H1 (cell line): ENCODE results near the gene PLEKHA1. TPM values are rescaled to one million over a fixed set of nuclear protein-coding genes. Genes with fewer than 3 reads are reported as not detected.

Experiments
- CTCF ChIA-PET: fragments of 300-600 bp; sonication (Branson Sonifier 250); formaldehyde crosslinking; loops from one replicate; lab custom pipeline; 2021; ENCODE audit not compliant: partially characterized antibody; lab: Charles Lee
- POLR2A ChIA-PET: fragments of 300-600 bp; sonication (Branson Sonifier 250); formaldehyde crosslinking; loops from one replicate; lab custom pipeline; 2021; ENCODE audit warnings: inconsistent platforms; ENCODE audit not compliant: partially characterized antibody; lab: Charles Lee
- DNase-seq, 2 experiments: peaks; one replicate each; pipeline versions ENCODE4 v3.0.0 to v3.0.0-alpha.2; 2010 to 2022; ENCODE audit warnings: low spot score in 2 of 2, low read depth in 1 of 2, mixed read lengths in 1 of 2
- FAIRE-seq: peaks from 2 replicates; lab custom pipeline; 2011; peaks lifted over from hg19 to GRCh38; lab: Jason Lieb, UNC
- H2AFZ ChIP-seq: 2 replicates; pipeline ENCODE4 v1.8.1; 2012; ENCODE audit warnings: low read length, inconsistent platforms
- H2AK5ac ChIP-seq: 2 replicates; pipeline ENCODE4 v1.6.1; 2013; ENCODE audit warnings: low read depth, low read length
- H2BK120ac ChIP-seq: replicated peaks from 2 replicates; pipeline ENCODE3; 2013; ENCODE audit warnings: low read depth, low read length, inconsistent platforms
- H2BK12ac ChIP-seq: 2 replicates; pipeline ENCODE4 v1.6.1; 2013; ENCODE audit warnings: low read depth, low read length
- H2BK15ac ChIP-seq: 2 replicates; pipeline ENCODE4 v1.6.1; 2013; ENCODE audit warnings: low read length
- H2BK20ac ChIP-seq: 2 replicates; pipeline ENCODE4 v1.6.1; 2013; ENCODE audit warnings: low read length
- H2BK5ac ChIP-seq: 2 replicates; pipeline ENCODE4 v1.6.1; 2013; ENCODE audit warnings: low read depth, low read length
- H3K14ac ChIP-seq: 2 replicates; pipeline ENCODE4 v1.6.1; 2013; ENCODE audit warnings: inconsistent platforms; ENCODE audit not compliant: insufficient read length
- H3K18ac ChIP-seq: 2 replicates; pipeline ENCODE4 v1.6.1; 2013; ENCODE audit warnings: low read length; ENCODE audit errors: extremely low read depth
- H3K23ac ChIP-seq: 2 replicates; pipeline ENCODE4 v1.6.1; 2013; ENCODE audit warnings: inconsistent platforms; ENCODE audit not compliant: insufficient read length
- H3K23me2 ChIP-seq: 2 replicates; pipeline ENCODE4 v1.6.1; 2013; ENCODE audit warnings: low read depth, low read length
- H3K27ac ChIP-seq: 2 replicates; pipeline ENCODE4 v1.6.1; 2011; ENCODE audit warnings: low read depth, low read length, inconsistent platforms
- H3K27me3 ChIP-seq, 4 experiments: replicated peaks in 1 of 4; 1 replicate in 1 of 4; 2 replicates in 3 of 4; pipeline versions ENCODE4 v1.6.1 to v1.8.1; 2011 to 2013; ENCODE audit warnings: low read length in 3 of 4, mild to moderate bottlenecking in 3 of 4, inconsistent platforms in 2 of 4, mixed read lengths in 2 of 4, moderate library complexity in 1 of 4; ENCODE audit not compliant: control insufficient read depth in 3 of 4, insufficient read depth in 3 of 4; ENCODE audit errors: extremely low read depth in 1 of 4
- H3K36me3 ChIP-seq, 4 experiments: 2 replicates each; pipeline versions ENCODE4 v1.6.1 to v1.8.1; 2011 to 2013; ENCODE audit warnings: mild to moderate bottlenecking in 4 of 4, low read length in 3 of 4, moderate library complexity in 2 of 4, control low read depth in 1 of 4, inconsistent platforms in 1 of 4; ENCODE audit not compliant: insufficient read depth in 4 of 4, control insufficient read depth in 2 of 4
- H3K4ac ChIP-seq: replicated peaks from 2 replicates; pipeline ENCODE3; 2013; ENCODE audit warnings: low read length, low read depth, mixed read lengths, inconsistent platforms; ENCODE audit not compliant: insufficient read length
- H3K4me1 ChIP-seq, 4 experiments: replicated peaks in 1 of 4; 1 replicate in 1 of 4; 2 replicates in 3 of 4; pipeline versions ENCODE4 v1.6.1 to v1.8.1; 2011 to 2013; ENCODE audit warnings: low read length in 3 of 4, inconsistent platforms in 2 of 4, mixed read lengths in 1 of 4; ENCODE audit not compliant: insufficient read depth in 4 of 4, control insufficient read depth in 3 of 4
- H3K4me2 ChIP-seq, 2 experiments: 2 replicates each; pipeline versions ENCODE4 v1.6.1 to v1.8.1; 2011 to 2013; ENCODE audit warnings: low read depth in 2 of 2, low read length in 2 of 2, control low read depth in 1 of 2, inconsistent platforms in 1 of 2, mild to moderate bottlenecking in 1 of 2; ENCODE audit not compliant: insufficient read depth in 1 of 2
- H3K4me3 ChIP-seq, 4 experiments: fragments of 200-600, 300-600 bp in 1 of 4; sonication (generic), shearing (Covaris generic), sonication (Bioruptor Twin) in 1 of 4; 2 replicates each; pipeline versions ENCODE4 v1.5.1 to v1.8.1; 2011 to 2016; ENCODE audit warnings: low read length in 4 of 4, low read depth in 3 of 4, control low read depth in 2 of 4, inconsistent platforms in 2 of 4, mild to moderate bottlenecking in 2 of 4, mixed read lengths in 1 of 4, moderate library complexity in 1 of 4; ENCODE audit not compliant: insufficient read depth in 2 of 4; ENCODE audit errors: extremely low read depth in 1 of 4
- H3K56ac ChIP-seq: replicated peaks from 2 replicates; pipeline ENCODE3; 2013; ENCODE audit warnings: low read depth, mild to moderate bottlenecking, mixed read lengths, low read length, inconsistent platforms; ENCODE audit not compliant: insufficient read length
- H3K79me1 ChIP-seq: 2 replicates; pipeline ENCODE4 v1.6.1; 2013; ENCODE audit warnings: low read depth, low read length, control low read depth
- H3K79me2 ChIP-seq, 2 experiments: 2 replicates each; pipeline versions ENCODE4 v1.6.1 to v1.8.1; 2012 to 2013; ENCODE audit warnings: low read length in 2 of 2, mild to moderate bottlenecking in 2 of 2, inconsistent platforms in 1 of 2; ENCODE audit not compliant: insufficient read depth in 2 of 2, control insufficient read depth in 1 of 2
- H3K9ac ChIP-seq, 4 experiments: replicated peaks in 1 of 4; 1 replicate in 1 of 4; 2 replicates in 3 of 4; pipeline versions ENCODE4 v1.6.1 to v1.8.1; 2011 to 2013; ENCODE audit warnings: low read depth in 3 of 4, low read length in 3 of 4, control low read depth in 2 of 4, mild to moderate bottlenecking in 2 of 4, moderate library complexity in 2 of 4, inconsistent platforms in 1 of 4; ENCODE audit errors: extremely low read depth in 1 of 4
- H3K9me3 ChIP-seq, 2 experiments: 2 replicates each; pipeline versions ENCODE4 v1.6.1 to v1.8.1; 2012 to 2013; ENCODE audit warnings: mild to moderate bottlenecking in 2 of 2, moderate library complexity in 2 of 2, control low read depth in 1 of 2, inconsistent platforms in 1 of 2, low read depth in 1 of 2, low read length in 1 of 2, mixed read lengths in 1 of 2; ENCODE audit not compliant: insufficient read depth in 2 of 2
- H4K20me1 ChIP-seq, 2 experiments: replicated peaks in 1 of 2; 2 replicates each; pipeline versions ENCODE3 to v1.8.1; 2011 to 2013; ENCODE audit warnings: inconsistent platforms in 2 of 2, low read length in 2 of 2, mild to moderate bottlenecking in 1 of 2; ENCODE audit not compliant: insufficient read depth in 2 of 2, control insufficient read depth in 1 of 2
- H4K5ac ChIP-seq: 2 replicates; pipeline ENCODE4 v1.6.1; 2013; ENCODE audit warnings: low read length, low read depth, mixed read lengths, inconsistent platforms; ENCODE audit not compliant: insufficient read length
- H4K8ac ChIP-seq: 2 replicates; pipeline ENCODE4 v1.8.0; 2013; ENCODE audit warnings: mild to moderate bottlenecking, moderate library complexity, low read length, inconsistent platforms; ENCODE audit not compliant: insufficient read depth; ENCODE audit errors: extremely low read depth
- H4K91ac ChIP-seq: replicated peaks from 2 replicates; pipeline ENCODE3; 2013; ENCODE audit warnings: low read length, mixed read lengths, inconsistent platforms; ENCODE audit not compliant: insufficient read length
- BACH1 ChIP-seq: IDR thresholded peaks from 2 replicates; pipeline ENCODE4 v1.6.1; 2012; ENCODE audit warnings: low read length, improper control_type of control experiment
- BRCA1 ChIP-seq: IDR thresholded peaks from 2 replicates; pipeline ENCODE4 v1.6.1; 2012; ENCODE audit warnings: low read depth, low read length, improper control_type of control experiment
- CEBPB ChIP-seq: IDR thresholded peaks from 2 replicates; pipeline ENCODE4 v1.6.1; 2012; ENCODE audit warnings: low read depth, low read length
- CREB1 ChIP-seq: IDR thresholded peaks from 2 replicates; pipeline ENCODE4 v1.6.1; 2012; ENCODE audit warnings: inconsistent platforms
- GTF2F1 ChIP-seq: IDR thresholded peaks from 2 replicates; pipeline ENCODE4 v1.6.1; 2012; ENCODE audit warnings: low read depth, low read length, improper control_type of control experiment, borderline replicate concordance
- HDAC2 ChIP-seq, 2 experiments: fragments of 300-600 bp in 1 of 2; sonication (generic) in 1 of 2; IDR thresholded peaks; 2 replicates each; pipeline ENCODE4 v1.6.1; 2011 to 2012; ENCODE audit warnings: low read depth in 2 of 2, low read length in 2 of 2, mild to moderate bottlenecking in 2 of 2, moderate library complexity in 2 of 2, borderline replicate concordance in 1 of 2, inconsistent platforms in 1 of 2
- JUN ChIP-seq: IDR thresholded peaks from 2 replicates; pipeline ENCODE4 v1.6.1; 2011; ENCODE audit warnings: low read depth, mild to moderate bottlenecking, improper control_type of control experiment, low read length
- SP1 ChIP-seq: IDR thresholded peaks from 2 replicates; pipeline ENCODE4 v1.6.1; 2011; ENCODE audit warnings: low read depth, low read length
- TAF1 ChIP-seq: IDR thresholded peaks from 2 replicates; pipeline ENCODE4 v1.6.1; 2011; ENCODE audit warnings: mild to moderate bottlenecking, low read depth, low read length
- TBP ChIP-seq: IDR thresholded peaks from 2 replicates; pipeline ENCODE4 v1.6.1; 2011; ENCODE audit warnings: low read depth, low read length, improper control_type of control experiment
- TCF12 ChIP-seq: IDR thresholded peaks from 2 replicates; pipeline ENCODE4 v1.6.1; 2011; ENCODE audit warnings: low read depth, mild to moderate bottlenecking, low read length
- USF2 ChIP-seq: IDR thresholded peaks from 2 replicates; pipeline ENCODE4 v1.6.1; 2011; ENCODE audit warnings: low read length, improper control_type of control experiment
- WGBS, 2 experiments: shearing (Covaris generic) in 1 of 2; methylation state at CpG; one replicate each; pipeline versions ENCODE4 v1.1.6 to v1.1.7; 2013 to 2015; ENCODE audit warnings: low lambda C conversion rate in 2 of 2, mixed read lengths in 2 of 2, inconsistent platforms in 1 of 2, low coverage in 1 of 2, missing lambda C conversion rate in 1 of 2; ENCODE audit not compliant: insufficient replicate concordance in 2 of 2, insufficient coverage in 1 of 2, insufficient read length in 1 of 2; ENCODE audit errors: extremely low coverage in 1 of 2, missing lambda C conversion rate in 1 of 2; 5-methylcytosine and 5-hydroxymethylcytosine counted together
- polyA plus RNA-seq, 7 experiments: library from polyadenylated mRNA; depleted of rRNA in 3 of 7; stranded (reverse) in 5 of 7; unstranded in 2 of 7; fragments of >200 nt in 5 of 7; fragments of 200-250 nt in 2 of 7; gene quantifications; 1 replicate in 5 of 7; 2 replicates in 1 of 7; 4 replicates in 1 of 7; pipeline versions ENCODE4 v1.2.1 to v1.2.3, GENCODE V29; 2011 to 2013; ENCODE audit warnings: missing spikeins in 2 of 7, mixed read lengths in 2 of 7
- total RNA-seq: library from RNA; stranded (reverse); fragmentation: NEBNext Ultra II Directional; extraction: Animal tissue kit (Norgen Biotek cat#: 25700); gene quantifications from 2 replicates; pipeline ENCODE4 v1.2.1, GENCODE V29; 2021

PLEKHA1 gene
- total and polyA plus RNA-seq, 2 of the 8 experiments (the other 6 are each of a cell fraction or from before 2014, with no cell fraction given), result 15.6 to 39.7 TPM

DNA sequence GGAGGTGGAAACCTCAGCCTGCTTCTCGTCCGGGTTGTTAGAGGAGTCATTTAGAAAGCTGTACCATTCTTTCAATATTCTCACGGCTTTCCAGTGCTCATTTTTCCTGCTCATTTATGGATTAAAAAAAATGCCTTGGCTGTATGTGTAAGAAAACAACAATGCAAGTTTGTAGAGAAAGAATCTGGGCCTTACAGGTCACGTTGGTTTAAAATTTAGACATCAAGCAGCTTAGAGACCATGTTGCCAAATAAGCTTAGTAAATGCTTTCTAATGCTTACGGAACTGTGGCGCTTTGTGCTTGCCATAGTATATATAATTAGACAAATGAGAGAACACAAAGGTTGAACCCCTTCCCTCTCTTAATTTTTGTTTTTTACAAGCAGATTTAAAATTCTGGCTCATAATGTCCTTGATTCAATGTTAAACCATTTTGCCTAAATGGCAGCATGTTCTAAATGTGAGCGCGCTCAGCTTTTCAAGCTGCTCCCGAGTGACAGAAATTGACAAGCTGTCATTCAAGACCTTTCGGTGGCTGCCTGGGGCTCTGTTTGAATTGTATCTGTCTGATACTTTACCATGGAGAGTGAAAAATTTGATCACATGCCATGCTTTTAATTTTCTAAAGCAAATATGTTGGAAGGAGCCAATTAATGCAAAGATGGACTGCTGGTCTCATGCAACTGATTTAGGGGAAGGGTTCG is 81.0 kb downstream of the PLEKHA1 start:
- Histone ChIP-seq H2BK15ac (no peak overlapping the region), H3K4me2 (no peak overlapping the region), H3K18ac (no peak overlapping the region), H3K14ac (no peak overlapping the region), H3K36me3 (no peaks in the 10 kb centered on the region), H3K4me3 (no peak overlapping the region), H3K9me3 (0 out of 4 replicates have a peak, but pooled peaks cover 0 to 2% of the 10 kb centered on the region in 2 experiments), H4K5ac (no peak overlapping the region), H2AFZ (no peak overlapping the region), H3K79me2 (no peaks in the 10 kb centered on the region), H3K4ac (no peak overlapping the region), H4K91ac (no peak overlapping the region), H4K8ac (no peak overlapping the region), H2BK20ac (no peak overlapping the region)
- POLR2A ChIA-PET, result no interaction called here
- no peak for FAIRE-seq
- CTCF ChIA-PET, result interaction anchor here (0.8 to 1.7 kb wide), 6 partner anchors 17 to 193 kb away, joined by 3 to 4 read pairs (median 4); no protein-coding TSS in a partner anchor
- TF ChIP-seq GTF2F1, result no peak
- TF ChIP-seq HDAC2 (IDR thresholded peaks at IDR 0.05; ENCODE audit: borderline replicate concordance in 1 of 2, low read depth in 2 of 2, low read length in 2 of 2), result no peak
- no peak for TF ChIP-seq TBP
- TF ChIP-seq JUN, result no peak
- no peak for TF ChIP-seq CEBPB
- TF ChIP-seq SP1, result no peak
- no peak for TF ChIP-seq TCF12
- no peak for TF ChIP-seq BRCA1
- TF ChIP-seq USF2, result no peak
- TF ChIP-seq TAF1, result no peak
- no peak for TF ChIP-seq BACH1
- no peak for TF ChIP-seq CREB1
- TF ChIP-seq, all 59 proteins: peak for 0
- Histone ChIP-seq H3K27ac (no peak overlapping the region), H3K56ac (no peak overlapping the region), H2BK12ac (no peak overlapping the region), H3K23ac (no peak overlapping the region), H4K20me1 (no peaks in the 10 kb centered on the region), H3K23me2 (no peaks in the 10 kb centered on the region), H3K79me1 (no peaks in the 10 kb centered on the region), H2AK5ac (no peak overlapping the region), H3K27me3 (peaks cover 3 to 12% (median 10%) of the 10 kb centered on the region in 4 experiments), H3K4me1 (peaks cover 0 to 13% (median 5%) of the 10 kb centered on the region in 4 experiments; a peak in 6 of 7 replicates), H2BK5ac (no peak overlapping the region), H3K9ac (no peak overlapping the region), H2BK120ac (no peak overlapping the region)
- no peak for DNase-seq
- WGBS, 2 experiments, result 91% methylated on average over 11 of the region's 11 CpGs; no CpG with 5 or more reads in 1 of the 2 experiments
